HG03442 (cell line): ENCODE data around the gene TTC33.
"Not testable (repeated sequence)": the region's sequence is repeated elsewhere in the genome, so short reads cannot be mapped to it uniquely, and the experiment has no call there.

Experiments used
- ATAC-seq: cut with Tn5 transposase; IDR thresholded peaks from one replicate; pipeline ENCODE4 v1.9.1; 2021; ENCODE audit warnings: mild to moderate bottlenecking, moderate library complexity; ENCODE audit not compliant: unreplicated experiment

The TTC33 gene

GRCh38 chr5:40656091-40656490 is 99.7 kb downstream of the TTC33 start:
- not testable (repeated sequence) for ATAC-seq

- ATAC-seq = no peak
These were observed 100.6 kb downstream of the TTC33 start for GRCh38 chr5:40655138-40655537.

- no peak for ATAC-seq
These were observed 101.3 kb downstream of the TTC33 start for GRCh38 chr5:40654377-40654991.

- ATAC-seq = no peak
These were observed 102.3 kb downstream of the TTC33 start for GRCh38 chr5:40653221-40654022.

GRCh38 chr5:40652441-40653220 is 103.1 kb downstream of the TTC33 start:
- no peak for ATAC-seq

- no peak for ATAC-seq
These were observed 104.6 kb downstream of the TTC33 start for GRCh38 chr5:40651201-40651600.

GRCh38 chr5:40649463-40650030 is 106.2 kb downstream of the TTC33 start:
- ATAC-seq = no peak

GRCh38 chr5:40648150-40648549 is 107.6 kb downstream of the TTC33 start:
- ATAC-seq = no peak

- no peak for ATAC-seq
These were observed 109.5 kb downstream of the TTC33 start for GRCh38 chr5:40646266-40646665.

GRCh38 chr5:40639531-40639930 is 116.2 kb downstream of the TTC33 start:
- ATAC-seq = not testable (repeated sequence)

- no peak for ATAC-seq
These were observed 121.2 kb downstream of the TTC33 start for GRCh38 chr5:40634593-40634992.

- no peak for ATAC-seq
These were observed 121.6 kb downstream of the TTC33 start for GRCh38 chr5:40634154-40634553.

- ATAC-seq = no peak
These were observed 124.5 kb downstream of the TTC33 start for GRCh38 chr5:40631236-40631635.

- no peak for ATAC-seq
These were observed 125.6 kb downstream of the TTC33 start for GRCh38 chr5:40630126-40630525.

- ATAC-seq = no peak
These were observed 127.4 kb downstream of the TTC33 start for GRCh38 chr5:40628407-40628806.

- ATAC-seq = no peak
These were observed 128.1 kb downstream of the TTC33 start for GRCh38 chr5:40627706-40628105.

- no peak for ATAC-seq
These were observed 129.0 kb downstream of the TTC33 start for GRCh38 chr5:40626801-40627200.

- no peak for ATAC-seq
These were observed 132.0 kb downstream of the TTC33 start for GRCh38 chr5:40623480-40624420.

GRCh38 chr5:40622463-40623252 is 133.1 kb downstream of the TTC33 start:
- ATAC-seq = no peak
